Upper lobe of left lung (tissue), 6 donors: ENCODE measurements around the gene ACSL1. TPM values are rescaled to one million over a fixed set of nuclear protein-coding genes. Genes with fewer than 3 reads are reported as not detected.

Experiments used
- ATAC-seq, 2 donors: fragments of 200-7000 bp; cut with Tn5 transposase; one replicate each; pipeline ENCODE4 v1.9.1; 2022; ENCODE audit warnings: mild to moderate bottlenecking in 2 of 2, moderate library complexity in 2 of 2; ENCODE audit not compliant: low FRiP score in 2 of 2
- DNase-seq, 2 donors: peaks; one replicate each; pipeline ENCODE4 v3.0.0-alpha.2; 2019 to 2020
- H3K27ac ChIP-seq, 4 donors: fragments of 200-600 bp; sonication (generic); one replicate each; pipeline ENCODE4 v1.5.1; 2016 to 2019
- H3K27me3 ChIP-seq, 4 donors: fragments of 200-600 bp; sonication (generic); one replicate each; pipeline ENCODE4 v1.5.1; 2017 to 2019
- H3K36me3 ChIP-seq, 4 donors: fragments of 200-600 bp; sonication (generic); one replicate each; pipeline ENCODE4 v1.5.1; 2016 to 2019
- H3K4me1 ChIP-seq, 4 donors: fragments of 200-600 bp; sonication (generic); one replicate each; pipeline ENCODE4 v1.5.1; 2018 to 2019
- H3K4me3 ChIP-seq, 4 donors: fragments of 200-600 bp; sonication (generic); one replicate each; pipeline ENCODE4 v1.5.1; 2017 to 2019; ENCODE audit warnings: mild to moderate bottlenecking in 2 of 4, moderate library complexity in 1 of 4
- H3K9me3 ChIP-seq, 4 donors: fragments of 200-600 bp; sonication (generic); one replicate each; pipeline ENCODE4 v1.5.1; 2018 to 2019
- CTCF ChIP-seq, 6 experiments: fragments of 450-650 bp in 4 of 6; fragments of 200-600 bp in 2 of 6; sonication (generic) in 2 of 6; IDR thresholded peaks; one replicate each; pipeline ENCODE4 v1.5.1; 2016 to 2019; ENCODE audit warnings: antibody characterized with exemption in 6 of 6
- EP300 ChIP-seq, 4 donors: sonication (generic); formaldehyde crosslinking; IDR thresholded peaks; one replicate each; pipeline ENCODE4 v1.5.1; 2017; ENCODE audit warnings: antibody characterized with exemption in 4 of 4, control low read depth in 2 of 4
- POLR2A ChIP-seq, 4 donors: fragments of 450-650 bp; IDR thresholded peaks; one replicate each; pipeline ENCODE4 v1.5.1; 2016 to 2017; ENCODE audit warnings: antibody characterized with exemption in 4 of 4, mild to moderate bottlenecking in 2 of 4
- POLR2AphosphoS5 ChIP-seq, 2 donors: sonication (generic); formaldehyde crosslinking; IDR thresholded peaks; one replicate each; pipeline ENCODE4 v1.5.1; 2017; ENCODE audit warnings: antibody characterized with exemption in 2 of 2
- WGBS, 2 donors: methylation state at CpG; one replicate each; pipeline ENCODE4 v1.1.5; 2017 to 2018; 5-methylcytosine and 5-hydroxymethylcytosine counted together
- total RNA-seq, 6 donors: library from RNA; depleted of rRNA in 4 of 6; stranded (reverse); fragments of >200 nt in 4 of 6; gene quantifications; one replicate each; pipeline versions ENCODE4 v1.1.0 to v1.2.1, GENCODE V29; 2016 to 2021
- donor health status: DM: no; HTN: no; CAD: no; lungs with moderate emphysema.
- donor health status: DM: no; HTN: yes; CAD: no; lungs with severe emphysema.

Gene ACSL1
- total RNA-seq, 6 donors from 2014 or later: 208 to 306 (median 234) TPM

GRCh38 chr4:184810720-184811119 lies 15.0 kb downstream of the ACSL1 start:
- Histone ChIP-seq H3K36me3 (no peaks in the 10 kb centered on the region), H3K27ac (peak overlapping the region; percentile 24 to 92 (median 56)), H3K9me3 (no peaks in the 10 kb centered on the region), H3K4me1 (peaks cover 32 to 82% (median 62%) of the 10 kb centered on the region in 4 donors), H3K27me3 (no peaks in the 10 kb centered on the region), H3K4me3 (no peak overlapping the region)
- ATAC-seq: peak in 1 of 2 donors; percentile 23
- TF ChIP-seq EP300 (IDR thresholded peaks at IDR 0.05) (peak in 1 of 4 donors; percentile 22), POLR2AphosphoS5 (IDR thresholded peaks at IDR 0.05) (peak in 1 of 2 donors; percentile 19), POLR2A (IDR thresholded peaks at IDR 0.05) (peak in 1 of 4 donors; percentile 58), CTCF (IDR thresholded peaks at IDR 0.05) (no peak)
- WGBS, 2 donors: 57 to 58% methylated on average over 10 of the region's 10 CpGs
- DNase-seq: peak in 1 of 2 donors; percentile 60

GRCh38 chr4:184808713-184809050 lies 17.1 kb downstream of the ACSL1 start:
- Histone ChIP-seq H3K4me1 (peaks cover 19 to 67% (median 49%) of the 10 kb centered on the region in 4 donors), H3K27ac (peak overlapping the region in 3 of 4 donors; percentile 8 to 85 (median 80)), H3K9me3 (no peaks in the 10 kb centered on the region), H3K36me3 (no peaks in the 10 kb centered on the region), H3K27me3 (no peaks in the 10 kb centered on the region), H3K4me3 (no peak overlapping the region)
- no peak for ATAC-seq
- DNase-seq: no peak
- WGBS, 2 donors: 53% methylated on average over 1 of the region's 1 CpG; no CpG with 5 or more reads in 1 of the 2 donors
- no peak for TF ChIP-seq CTCF (IDR thresholded peaks at IDR 0.05)
- TF ChIP-seq POLR2A (IDR thresholded peaks at IDR 0.05): peak in 1 of 4 donors; percentile 39
- TF ChIP-seq POLR2AphosphoS5 (IDR thresholded peaks at IDR 0.05): no peak
- no peak for TF ChIP-seq EP300 (IDR thresholded peaks at IDR 0.05)

GRCh38 chr4:184807797-184808712 lies 17.7 kb downstream of the ACSL1 start:
- Histone ChIP-seq H3K27ac (peak overlapping the region in 3 of 4 donors; percentile 8 to 85 (median 80)), H3K36me3 (no peaks in the 10 kb centered on the region), H3K9me3 (no peaks in the 10 kb centered on the region), H3K4me3 (no peak overlapping the region), H3K27me3 (no peaks in the 10 kb centered on the region), H3K4me1 (peaks cover 17 to 62% (median 45%) of the 10 kb centered on the region in 4 donors)
- WGBS, 2 donors: 49 to 54% methylated on average over 9 of the region's 9 CpGs
- DNase-seq (peak in 1 of 2 donors; percentile 73), ATAC-seq (no peak)
- TF ChIP-seq POLR2AphosphoS5 (IDR thresholded peaks at IDR 0.05): peak in 1 of 2 donors; percentile 32
- no peak for TF ChIP-seq CTCF (IDR thresholded peaks at IDR 0.05)

DNA sequence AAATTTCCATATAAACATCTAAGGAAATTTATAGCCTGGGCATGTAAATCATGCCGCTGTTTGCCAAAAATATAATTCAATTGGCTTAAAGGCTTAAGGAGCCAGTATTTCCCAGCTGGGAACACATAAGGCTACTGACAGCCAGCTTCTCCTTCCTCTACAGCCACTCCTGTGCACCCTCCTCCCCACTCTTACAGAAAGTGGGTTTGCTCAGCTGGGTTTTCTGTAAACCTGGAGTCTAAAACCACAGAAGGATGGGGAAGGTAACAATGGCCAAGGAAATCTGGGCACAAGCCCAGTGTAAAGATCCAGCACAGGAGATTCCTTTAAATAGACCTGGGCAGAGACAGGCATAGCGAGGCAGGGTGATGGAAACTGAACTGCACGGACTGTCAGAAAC lies 18.5 kb downstream of the ACSL1 start:
- Histone ChIP-seq H3K4me1 (peaks cover 9 to 54% (median 37%) of the 10 kb centered on the region in 4 donors), H3K27me3 (no peaks in the 10 kb centered on the region), H3K4me3 (no peak overlapping the region), H3K9me3 (no peaks in the 10 kb centered on the region), H3K27ac (peak overlapping the region; percentile 1 to 85 (median 54)), H3K36me3 (peaks cover 0 to 7% (median 2%) of the 10 kb centered on the region in 4 donors)
- TF ChIP-seq POLR2A (IDR thresholded peaks at IDR 0.05) (peak in 1 of 4 donors; percentile 34), CTCF (IDR thresholded peaks at IDR 0.05) (no peak), POLR2AphosphoS5 (IDR thresholded peaks at IDR 0.05) (peak in 1 of 2 donors; percentile 30), EP300 (IDR thresholded peaks at IDR 0.05) (peak in 1 of 4 donors; percentile 22)
- DNase-seq (peak in 1 of 2 donors; percentile 72), ATAC-seq (no peak)
- 58 to 80% methylated on average over 3 of the region's 3 CpGs for WGBS, 2 donors
